Measurements from ENCODE around the gene LRPPRC. TPM values are rescaled to one million over a fixed set of nuclear protein-coding genes. Genes with fewer than 3 reads are reported as not detected.

The LRPPRC gene
- total and polyA plus RNA-seq, 9 of the 15 experiments (the other 6 are each of a cell fraction or from before 2014, with no cell fraction given) = 41.5 to 214 (median 138) TPM

DNA sequence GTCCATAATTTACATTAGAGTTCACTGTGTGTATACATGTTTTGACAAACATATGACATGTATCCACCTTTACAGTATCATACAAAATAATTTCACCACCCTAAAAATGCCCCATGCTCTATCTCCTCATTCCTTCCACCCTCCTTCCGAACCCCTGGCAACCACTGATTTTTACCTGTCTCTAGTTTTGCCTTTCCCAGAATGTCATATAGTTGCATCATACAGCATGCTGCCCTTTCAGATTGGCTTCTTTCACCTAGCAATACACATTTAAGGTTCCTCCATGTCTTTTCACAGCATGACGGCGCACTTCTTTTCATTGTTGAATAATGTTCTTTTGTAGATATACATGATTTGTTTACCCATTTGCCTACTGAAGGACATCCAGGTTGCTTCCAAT, 10.4 kb downstream of the LRPPRC start (continued):
- no peak for TF ChIP-seq MLLT1 (IDR thresholded peaks at IDR 0.05)
- peak; percentile 93; the same call in 1 of the 2 replicates for TF ChIP-seq ZNF589 (CRISPR knock-in tag; IDR thresholded peaks at IDR 0.05; ENCODE audit: low read depth)
- TF ChIP-seq KLF6 (CRISPR knock-in tag; IDR thresholded peaks at IDR 0.05; ENCODE audit: borderline replicate concordance) = no peak
- 0 out of 2 replicates have a peak, but pooled peaks have one; percentile 39 for TF ChIP-seq CTBP1 (IDR thresholded peaks at IDR 0.05; ENCODE audit: borderline replicate concordance)
- no peak for TF ChIP-seq GTF2E2 (tag; IDR thresholded peaks at IDR 0.05)
- TF ChIP-seq SMC3 (conservative IDR thresholded peaks at IDR 0.05; ENCODE audit: insufficient read depth, low read depth, low read length) = no peak
- no peak for TF ChIP-seq PHB (CRISPR knock-in tag; IDR thresholded peaks at IDR 0.05)
- peak; percentile 55 for TF ChIP-seq CXXC5 (CRISPR knock-in tag; IDR thresholded peaks at IDR 0.05)
- no peak for TF ChIP-seq PHTF2 (CRISPR knock-in tag; IDR thresholded peaks at IDR 0.05)
- TF ChIP-seq GABPB2 (CRISPR knock-in tag; conservative IDR thresholded peaks at IDR 0.05) = no peak
- TF ChIP-seq CBX3 (IDR thresholded peaks at IDR 0.05; ENCODE audit: borderline replicate concordance in 1 of 2, low read length in 2 of 2) = no peak
- TF ChIP-seq ZKSCAN3 (CRISPR knock-in tag; IDR thresholded peaks at IDR 0.05) = no peak
- TF ChIP-seq PCBP1 (IDR thresholded peaks at IDR 0.05; ENCODE audit: low read depth, low read length, poor library complexity, severe bottlenecking) = no peak
- peak; percentile 77 for TF ChIP-seq L3MBTL2 (IDR thresholded peaks at IDR 0.05)
- no peak for TF ChIP-seq BCOR (IDR thresholded peaks at IDR 0.05)
- TF ChIP-seq PTTG1 (tag; IDR thresholded peaks at IDR 0.05; ENCODE audit: low read depth) = peak; percentile 72
- no peak for TF ChIP-seq ZNF431 (CRISPR knock-in tag; IDR thresholded peaks at IDR 0.05)
- TF ChIP-seq, protein P1, sequence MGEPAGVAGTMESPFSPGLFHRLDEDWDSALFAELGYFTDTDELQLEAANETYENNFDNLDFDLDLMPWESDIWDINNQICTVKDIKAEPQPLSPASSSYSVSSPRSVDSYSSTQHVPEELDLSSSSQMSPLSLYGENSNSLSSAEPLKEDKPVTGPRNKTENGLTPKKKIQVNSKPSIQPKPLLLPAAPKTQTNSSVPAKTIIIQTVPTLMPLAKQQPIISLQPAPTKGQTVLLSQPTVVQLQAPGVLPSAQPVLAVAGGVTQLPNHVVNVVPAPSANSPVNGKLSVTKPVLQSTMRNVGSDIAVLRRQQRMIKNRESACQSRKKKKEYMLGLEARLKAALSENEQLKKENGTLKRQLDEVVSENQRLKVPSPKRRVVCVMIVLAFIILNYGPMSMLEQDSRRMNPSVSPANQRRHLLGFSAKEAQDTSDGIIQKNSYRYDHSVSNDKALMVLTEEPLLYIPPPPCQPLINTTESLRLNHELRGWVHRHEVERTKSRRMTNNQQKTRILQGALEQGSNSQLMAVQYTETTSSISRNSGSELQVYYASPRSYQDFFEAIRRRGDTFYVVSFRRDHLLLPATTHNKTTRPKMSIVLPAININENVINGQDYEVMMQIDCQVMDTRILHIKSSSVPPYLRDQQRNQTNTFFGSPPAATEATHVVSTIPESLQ (CRISPR knock-in tag; IDR thresholded peaks at IDR 0.05) = no peak
- peak in 1 of 2 experiments; percentile 47; a peak in 1 of 4 replicates for TF ChIP-seq KDM4B (IDR thresholded peaks at IDR 0.05; ENCODE audit: borderline replicate concordance in 2 of 2, low read depth in 1 of 2)
- TF ChIP-seq PHF21A (IDR thresholded peaks at IDR 0.05; ENCODE audit: borderline replicate concordance, low read depth) = no peak
- peak; percentile 31; the same call in 1 of the 2 replicates for TF ChIP-seq EP300 (IDR thresholded peaks at IDR 0.05; ENCODE audit: low read length)
- peak; percentile 45 for TF ChIP-seq E2F8 (IDR thresholded peaks at IDR 0.05; ENCODE audit: low read depth, partially characterized antibody)
- TF ChIP-seq DIDO1 (tag; IDR thresholded peaks at IDR 0.05; ENCODE audit: low read depth) = no peak
- no peak for TF ChIP-seq STAG1 (CRISPR knock-in tag; IDR thresholded peaks at IDR 0.05; ENCODE audit: borderline replicate concordance)

Measured in K562 (cell line).